ENCODE measurements around the gene ACOX1.

The ACOX1 gene

DNA sequence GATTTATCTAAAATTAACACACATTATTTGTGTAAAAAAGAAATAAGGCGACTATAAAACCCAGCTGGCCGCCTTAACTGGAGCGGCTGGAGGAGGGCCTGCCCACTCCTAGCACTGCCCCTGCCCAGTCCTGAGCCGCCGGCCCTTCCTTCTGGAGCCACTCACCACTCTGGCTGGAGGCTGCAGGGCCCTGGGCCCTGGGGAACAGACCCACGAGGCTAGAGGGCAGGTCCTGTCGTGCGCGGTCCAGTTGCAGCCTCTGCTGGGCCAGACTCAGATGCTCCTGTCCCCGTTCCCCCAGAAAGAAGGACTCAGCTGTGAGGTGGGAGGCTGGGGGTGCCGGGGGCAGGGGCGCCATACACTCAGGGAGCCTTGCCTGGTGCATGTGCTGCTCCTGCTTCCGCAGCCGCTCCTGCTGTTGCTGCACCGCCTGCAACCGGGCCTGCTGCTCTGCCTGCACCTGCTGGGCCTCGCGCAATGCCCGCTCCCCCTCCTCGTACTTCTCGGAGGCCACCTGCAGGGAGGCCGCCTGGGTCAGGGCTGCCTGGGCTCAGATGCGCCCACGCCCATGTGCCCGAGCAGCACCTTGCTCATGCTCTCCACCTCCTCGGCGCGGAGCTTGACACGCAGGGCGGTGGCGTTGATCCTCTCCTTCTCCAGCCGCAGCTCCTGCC lies 65.3 kb downstream of the ACOX1 start:
- H2BK5ac ChIP-seq (ENCODE audit: low read length): no peak overlapping the region
- H4K91ac ChIP-seq (ENCODE audit: low read depth, low read length, poor library complexity): no peak overlapping the region

DNA sequence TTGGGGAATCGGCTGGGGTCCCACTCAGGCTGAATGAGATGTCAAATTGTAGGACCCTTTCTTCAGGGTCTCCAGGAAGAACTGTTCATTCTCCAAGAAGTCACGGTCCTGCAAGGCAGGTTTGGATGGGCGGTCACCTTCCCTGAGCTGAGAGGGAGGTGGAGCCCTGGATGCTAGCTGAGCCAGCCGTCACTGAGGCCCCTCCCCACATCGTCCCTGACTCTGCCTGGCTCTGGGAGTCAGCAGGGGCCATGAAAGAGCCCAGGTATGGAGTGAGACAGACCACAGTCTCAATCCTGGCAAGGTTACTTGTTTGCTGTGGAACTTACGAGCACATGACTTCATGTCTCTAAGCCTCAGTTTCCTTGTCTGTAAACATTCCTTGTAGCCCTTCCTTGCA lies 68.3 kb downstream of the ACOX1 start:
- Histone ChIP-seq H2BK5ac (ENCODE audit: low read length) (no peak overlapping the region), H4K8ac (ENCODE audit: low read depth, low read length) (peak overlapping the region; percentile 29), H3K4me1 (ENCODE audit: control insufficient read depth in 2 of 2, insufficient read depth in 1 of 2, low read depth in 1 of 2, low read length in 2 of 2) (peaks cover 0 to 2% of the 10 kb centered on the region in 2 donors), H3K36me3 (replicated peaks in 1 of 2; ENCODE audit: control insufficient read depth in 2 of 2, insufficient read depth in 2 of 2, low read length in 2 of 2) (peaks cover 5 to 37% of the 10 kb centered on the region in 2 donors), H3K79me1 (ENCODE audit: low read depth, low read length) (no peaks in the 10 kb centered on the region), H2BK15ac (ENCODE audit: low read length) (no peak overlapping the region), H2BK120ac (ENCODE audit: low read depth, low read length) (no peak overlapping the region), H3K4ac (ENCODE audit: low read length) (no peak overlapping the region), H3K9me3 (replicated peaks in 1 of 2; ENCODE audit: control insufficient read depth in 2 of 2, insufficient read depth in 1 of 2, low read depth in 1 of 2, low read length in 2 of 2) (peaks cover 0 to 2% of the 10 kb centered on the region in 2 donors), H2BK12ac (ENCODE audit: low read length) (no peak overlapping the region), H3K4me2 (ENCODE audit: insufficient read depth, low read length, poor library complexity, severe bottlenecking) (no peak overlapping the region), H3K14ac (ENCODE audit: low read length) (no peak overlapping the region), H2AFZ (ENCODE audit: low read length) (no peak overlapping the region), H2AK5ac (ENCODE audit: low read depth, low read length) (peak overlapping the region; percentile 13), H3K27me3 (ENCODE audit: control insufficient read depth in 3 of 3, insufficient read depth in 3 of 3, low read depth in 1 of 3, low read length in 3 of 3) (no peaks in the 10 kb centered on the region), H3K27ac (replicated peaks; ENCODE audit: low read length) (no peak overlapping the region), H3K9ac (ENCODE audit: low read depth, low read length, poor library complexity) (peak overlapping the region; percentile 37), H4K91ac (ENCODE audit: low read depth, low read length, poor library complexity) (no peak overlapping the region), H3K18ac (ENCODE audit: low read length) (no peak overlapping the region), H3K23ac (ENCODE audit: low read depth, low read length, poor library complexity) (no peak overlapping the region), H3K4me3 (ENCODE audit: low read length in 2 of 2) (no peak overlapping the region)
- WGBS, 2 donors (ENCODE audit: extremely low coverage in 2 of 2, insufficient read length in 2 of 2, insufficient replicate concordance in 1 of 2): no CpG with 5 or more reads among the region's 6 CpGs
- no peak for DNase-seq (ENCODE audit: low spot score)

More for the DNA sequence above, 65.3 kb downstream of the ACOX1 start:
- no CpG with 5 or more reads among the region's 32 CpGs for WGBS, 2 donors (ENCODE audit: extremely low coverage in 2 of 2, insufficient read length in 2 of 2, insufficient replicate concordance in 1 of 2)
- no peak overlapping the region for H3K23ac ChIP-seq (ENCODE audit: low read depth, low read length, poor library complexity)
- no peak overlapping the region for H2AFZ ChIP-seq (ENCODE audit: low read length)
- H3K9me3 ChIP-seq (replicated peaks in 1 of 2; ENCODE audit: control insufficient read depth in 2 of 2, insufficient read depth in 1 of 2, low read depth in 1 of 2, low read length in 2 of 2): peaks cover 0 to 2% of the 10 kb centered on the region in 2 donors
- H3K14ac ChIP-seq (ENCODE audit: low read length): peak overlapping the region; percentile 38
- H2AK5ac ChIP-seq (ENCODE audit: low read depth, low read length): no peak overlapping the region
- H3K36me3 ChIP-seq (replicated peaks in 1 of 2; ENCODE audit: control insufficient read depth in 2 of 2, insufficient read depth in 2 of 2, low read length in 2 of 2): peaks cover 7 to 50% of the 10 kb centered on the region in 2 donors
- no peaks in the 10 kb centered on the region for H3K79me1 ChIP-seq (ENCODE audit: low read depth, low read length)
- no peaks in the 10 kb centered on the region for H3K27me3 ChIP-seq (ENCODE audit: control insufficient read depth in 3 of 3, insufficient read depth in 3 of 3, low read depth in 1 of 3, low read length in 3 of 3)
- H3K18ac ChIP-seq (ENCODE audit: low read length): no peak overlapping the region
- no peak overlapping the region for H3K27ac ChIP-seq (replicated peaks; ENCODE audit: low read length)
- H2BK15ac ChIP-seq (ENCODE audit: low read length): no peak overlapping the region
- peak overlapping the region; percentile 60 for H3K9ac ChIP-seq (ENCODE audit: low read depth, low read length, poor library complexity)
- no peak for DNase-seq (ENCODE audit: low spot score)
- H3K4me2 ChIP-seq (ENCODE audit: insufficient read depth, low read length, poor library complexity, severe bottlenecking): no peak overlapping the region
- H4K8ac ChIP-seq (ENCODE audit: low read depth, low read length): no peak overlapping the region
- H3K4me3 ChIP-seq (ENCODE audit: low read length in 2 of 2): peak overlapping the region in 1 of 2 donors; percentile 52
- H2BK120ac ChIP-seq (ENCODE audit: low read depth, low read length): no peak overlapping the region
- no peak overlapping the region for H3K4ac ChIP-seq (ENCODE audit: low read length)
- H2BK12ac ChIP-seq (ENCODE audit: low read length): peak overlapping the region; percentile 73
- H3K4me1 ChIP-seq (ENCODE audit: control insufficient read depth in 2 of 2, insufficient read depth in 1 of 2, low read depth in 1 of 2, low read length in 2 of 2): peaks cover 0 to 2% of the 10 kb centered on the region in 2 donors

- no peak overlapping the region for H3K14ac ChIP-seq (ENCODE audit: low read length)
- H3K4ac ChIP-seq (ENCODE audit: low read length): no peak overlapping the region
- no CpG with 5 or more reads among the region's 11 CpGs for WGBS, 2 donors (ENCODE audit: extremely low coverage in 2 of 2, insufficient read length in 2 of 2, insufficient replicate concordance in 1 of 2)
- H3K27ac ChIP-seq (replicated peaks; ENCODE audit: low read length): no peak overlapping the region
- peaks cover 0 to 2% of the 10 kb centered on the region in 2 donors for H3K4me1 ChIP-seq (ENCODE audit: control insufficient read depth in 2 of 2, insufficient read depth in 1 of 2, low read depth in 1 of 2, low read length in 2 of 2)
- H2BK5ac ChIP-seq (ENCODE audit: low read length): no peak overlapping the region
- H3K18ac ChIP-seq (ENCODE audit: low read length): no peak overlapping the region
- H3K9me3 ChIP-seq (replicated peaks in 1 of 2; ENCODE audit: control insufficient read depth in 2 of 2, insufficient read depth in 1 of 2, low read depth in 1 of 2, low read length in 2 of 2): no peaks in the 10 kb centered on the region
- H3K4me3 ChIP-seq (ENCODE audit: low read length in 2 of 2): no peak overlapping the region
- no peaks in the 10 kb centered on the region for H3K79me1 ChIP-seq (ENCODE audit: low read depth, low read length)
- H3K36me3 ChIP-seq (replicated peaks in 1 of 2; ENCODE audit: control insufficient read depth in 2 of 2, insufficient read depth in 2 of 2, low read length in 2 of 2): peaks cover 2 to 31% of the 10 kb centered on the region in 2 donors
- H2BK120ac ChIP-seq (ENCODE audit: low read depth, low read length): no peak overlapping the region
- H2AFZ ChIP-seq (ENCODE audit: low read length): no peak overlapping the region
- no peak overlapping the region for H2BK12ac ChIP-seq (ENCODE audit: low read length)
- no peak overlapping the region for H2AK5ac ChIP-seq (ENCODE audit: low read depth, low read length)
- no peak overlapping the region for H3K23ac ChIP-seq (ENCODE audit: low read depth, low read length, poor library complexity)
- no peak overlapping the region for H4K8ac ChIP-seq (ENCODE audit: low read depth, low read length)
- no peak overlapping the region for H3K4me2 ChIP-seq (ENCODE audit: insufficient read depth, low read length, poor library complexity, severe bottlenecking)
- no peak for DNase-seq (ENCODE audit: low spot score)
- no peak overlapping the region for H3K9ac ChIP-seq (ENCODE audit: low read depth, low read length, poor library complexity)
- no peak overlapping the region for H4K91ac ChIP-seq (ENCODE audit: low read depth, low read length, poor library complexity)
- H2BK15ac ChIP-seq (ENCODE audit: low read length): no peak overlapping the region
- no peaks in the 10 kb centered on the region for H3K27me3 ChIP-seq (ENCODE audit: control insufficient read depth in 3 of 3, insufficient read depth in 3 of 3, low read depth in 1 of 3, low read length in 3 of 3)
Measured at GRCh38 chr17:75909812-75910274, 69.1 kb downstream of the ACOX1 start.

DNA sequence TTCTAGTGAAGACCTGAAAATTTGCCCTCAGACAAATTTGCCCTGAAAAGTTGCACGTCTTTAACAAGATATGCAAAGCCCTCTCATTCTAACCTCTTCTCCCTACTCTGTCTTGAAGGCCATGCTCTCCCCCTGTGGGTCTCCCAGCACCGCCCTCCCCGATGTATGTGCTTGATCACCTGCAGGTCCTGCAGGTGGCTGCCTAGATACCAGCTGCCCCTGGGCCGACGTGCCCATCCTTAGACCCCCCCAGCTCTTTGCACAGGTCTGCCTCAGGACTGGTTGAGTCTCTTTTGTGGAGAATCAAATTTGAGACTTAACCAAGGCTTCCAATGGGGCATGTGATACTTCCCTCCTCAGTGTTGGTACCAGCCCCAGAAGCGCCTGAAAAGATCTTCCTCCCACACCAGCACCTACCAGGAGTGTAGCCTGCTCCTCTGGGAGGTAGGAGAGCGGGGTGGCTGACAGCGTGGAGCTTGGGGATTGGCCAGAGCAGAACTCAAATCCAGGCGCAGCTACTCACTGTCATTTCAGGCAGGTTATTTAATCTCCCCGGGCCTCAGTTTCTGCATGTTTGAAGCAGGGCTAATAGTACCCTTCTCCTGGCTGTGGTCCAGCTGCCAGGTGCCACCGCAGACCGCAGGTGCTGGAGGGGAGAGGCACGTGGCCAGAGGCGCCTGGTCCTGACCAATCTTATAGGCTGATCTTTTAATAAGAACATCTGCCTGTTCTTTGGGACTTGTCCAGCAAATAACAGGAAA lies 69.7 kb downstream of the ACOX1 start:
- Histone ChIP-seq H2AK5ac (ENCODE audit: low read depth, low read length) (no peak overlapping the region), H3K9ac (ENCODE audit: low read depth, low read length, poor library complexity) (no peak overlapping the region), H3K36me3 (replicated peaks in 1 of 2; ENCODE audit: control insufficient read depth in 2 of 2, insufficient read depth in 2 of 2, low read length in 2 of 2) (peaks cover 2 to 25% of the 10 kb centered on the region in 2 donors), H3K18ac (ENCODE audit: low read length) (no peak overlapping the region), H3K4me2 (ENCODE audit: insufficient read depth, low read length, poor library complexity, severe bottlenecking) (no peak overlapping the region), H4K91ac (ENCODE audit: low read depth, low read length, poor library complexity) (no peak overlapping the region), H3K14ac (ENCODE audit: low read length) (no peak overlapping the region), H3K9me3 (replicated peaks in 1 of 2; ENCODE audit: control insufficient read depth in 2 of 2, insufficient read depth in 1 of 2, low read depth in 1 of 2, low read length in 2 of 2) (no peaks in the 10 kb centered on the region), H3K4me1 (ENCODE audit: control insufficient read depth in 2 of 2, insufficient read depth in 1 of 2, low read depth in 1 of 2, low read length in 2 of 2) (peaks cover 0 to 2% of the 10 kb centered on the region in 2 donors), H4K8ac (ENCODE audit: low read depth, low read length) (no peak overlapping the region), H3K79me1 (ENCODE audit: low read depth, low read length) (peaks cover 2% of the 10 kb centered on the region), H2BK5ac (ENCODE audit: low read length) (no peak overlapping the region), H2BK12ac (ENCODE audit: low read length) (no peak overlapping the region), H2AFZ (ENCODE audit: low read length) (no peak overlapping the region), H3K27me3 (ENCODE audit: control insufficient read depth in 3 of 3, insufficient read depth in 3 of 3, low read depth in 1 of 3, low read length in 3 of 3) (no peaks in the 10 kb centered on the region), H3K4ac (ENCODE audit: low read length) (no peak overlapping the region), H3K27ac (replicated peaks; ENCODE audit: low read length) (no peak overlapping the region), H3K4me3 (ENCODE audit: low read length in 2 of 2) (no peak overlapping the region), H2BK120ac (ENCODE audit: low read depth, low read length) (no peak overlapping the region), H2BK15ac (ENCODE audit: low read length) (no peak overlapping the region), H3K23ac (ENCODE audit: low read depth, low read length, poor library complexity) (no peak overlapping the region)
- WGBS, 2 donors (ENCODE audit: extremely low coverage in 2 of 2, insufficient read length in 2 of 2, insufficient replicate concordance in 1 of 2): no CpG with 5 or more reads among the region's 14 CpGs
- no peak for DNase-seq (ENCODE audit: low spot score)
